ENCODE results near the gene NUDT2.

The NUDT2 gene

DNA sequence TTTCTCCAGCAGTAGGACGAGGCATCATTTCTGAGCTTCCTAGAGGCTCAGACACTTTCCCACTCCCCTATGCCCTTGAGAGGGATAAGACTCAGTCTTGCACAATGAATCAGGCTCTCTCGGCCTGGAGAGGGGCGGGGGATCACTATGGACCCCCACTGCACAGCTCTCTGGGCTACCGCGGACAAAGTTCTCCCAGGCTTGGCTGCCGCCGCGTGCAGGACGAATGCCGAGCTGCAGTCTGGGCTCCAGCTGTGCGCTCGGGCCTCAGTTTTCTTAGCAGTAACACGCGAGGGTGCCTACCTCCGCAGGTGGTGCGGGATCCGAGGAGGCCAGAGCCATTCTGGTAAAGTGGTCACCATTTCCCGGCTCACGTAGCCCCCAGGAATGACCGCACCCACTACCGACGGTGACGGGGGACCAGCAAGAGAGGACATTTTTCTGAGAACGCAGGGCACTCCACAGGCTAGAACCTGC, 50.7 kb downstream of the NUDT2 start:
- H3K27me3 ChIP-seq (ENCODE audit: insufficient read depth, low read depth): no peaks in the 10 kb centered on the region
- no peaks in the 10 kb centered on the region for H3K36me3 ChIP-seq (ENCODE audit: insufficient read depth)
- H3K27ac ChIP-seq: no peak overlapping the region
- no peak overlapping the region for H3K9ac ChIP-seq
- H3K4me3 ChIP-seq (IDR thresholded peaks at IDR 0.05; ENCODE audit: insufficient read depth, low read depth, low read length): no peak overlapping the region
- peaks cover 26% of the 10 kb centered on the region for H3K4me1 ChIP-seq (ENCODE audit: low read depth, poor library complexity, severe bottlenecking)
- H4K20me1 ChIP-seq (ENCODE audit: insufficient read depth): no peaks in the 10 kb centered on the region
- H3K4me2 ChIP-seq: peak overlapping the region; percentile 82
- peak overlapping the region; percentile 86 for H2AFZ ChIP-seq (ENCODE audit: low read depth)
- no peaks in the 10 kb centered on the region for H3K79me2 ChIP-seq (ENCODE audit: insufficient read depth, low read depth)
- TF ChIP-seq, protein P1, sequence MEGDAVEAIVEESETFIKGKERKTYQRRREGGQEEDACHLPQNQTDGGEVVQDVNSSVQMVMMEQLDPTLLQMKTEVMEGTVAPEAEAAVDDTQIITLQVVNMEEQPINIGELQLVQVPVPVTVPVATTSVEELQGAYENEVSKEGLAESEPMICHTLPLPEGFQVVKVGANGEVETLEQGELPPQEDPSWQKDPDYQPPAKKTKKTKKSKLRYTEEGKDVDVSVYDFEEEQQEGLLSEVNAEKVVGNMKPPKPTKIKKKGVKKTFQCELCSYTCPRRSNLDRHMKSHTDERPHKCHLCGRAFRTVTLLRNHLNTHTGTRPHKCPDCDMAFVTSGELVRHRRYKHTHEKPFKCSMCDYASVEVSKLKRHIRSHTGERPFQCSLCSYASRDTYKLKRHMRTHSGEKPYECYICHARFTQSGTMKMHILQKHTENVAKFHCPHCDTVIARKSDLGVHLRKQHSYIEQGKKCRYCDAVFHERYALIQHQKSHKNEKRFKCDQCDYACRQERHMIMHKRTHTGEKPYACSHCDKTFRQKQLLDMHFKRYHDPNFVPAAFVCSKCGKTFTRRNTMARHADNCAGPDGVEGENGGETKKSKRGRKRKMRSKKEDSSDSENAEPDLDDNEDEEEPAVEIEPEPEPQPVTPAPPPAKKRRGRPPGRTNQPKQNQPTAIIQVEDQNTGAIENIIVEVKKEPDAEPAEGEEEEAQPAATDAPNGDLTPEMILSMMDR (conservative IDR thresholded peaks at IDR 0.05; ENCODE audit: low read depth, low read length): no peak

DNA sequence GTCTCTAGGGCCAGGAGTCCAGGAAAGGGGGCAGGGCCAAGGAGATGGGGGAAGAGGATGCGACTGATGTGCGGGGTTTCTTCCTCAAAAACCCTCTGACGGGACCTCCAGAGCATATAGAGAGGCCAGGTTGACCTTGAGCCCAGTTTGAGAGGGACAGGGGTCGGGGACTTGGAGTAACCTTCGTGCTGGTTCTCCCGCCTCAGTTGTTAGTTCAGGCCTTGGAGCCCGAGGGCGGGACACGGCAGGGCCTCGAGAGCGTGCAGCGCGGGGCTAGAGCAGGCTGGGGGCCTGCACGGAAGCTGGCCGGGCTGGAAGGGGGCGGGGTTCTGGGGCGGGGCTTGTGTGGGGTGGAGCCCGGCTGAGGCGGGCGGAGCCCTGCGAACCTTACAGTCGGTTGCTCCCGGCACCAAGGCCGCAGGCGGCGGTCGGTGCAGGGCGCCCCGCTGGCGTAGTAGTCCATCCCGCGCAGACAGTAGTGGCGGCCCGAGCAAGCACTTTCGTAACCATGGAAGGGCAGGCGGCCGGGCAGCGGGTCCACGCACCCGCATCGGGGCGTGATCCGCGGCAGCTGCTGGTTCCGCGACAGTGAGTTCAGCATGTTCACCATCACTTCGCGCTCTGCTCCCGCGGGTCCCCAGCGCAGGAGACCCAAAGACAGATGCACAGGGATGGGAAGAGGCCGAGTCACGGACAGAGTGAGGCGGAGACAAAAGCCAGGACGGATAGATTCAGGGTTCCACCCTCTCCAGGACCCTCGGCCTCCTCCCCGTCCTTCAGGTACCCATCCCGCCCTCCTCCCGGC, 51.3 kb downstream of the NUDT2 start:
- peaks cover 20% of the 10 kb centered on the region for H3K4me1 ChIP-seq (ENCODE audit: low read depth, poor library complexity, severe bottlenecking)
- peak overlapping the region; percentile 82 for H3K4me2 ChIP-seq
- no peak overlapping the region for H3K9ac ChIP-seq
- no peaks in the 10 kb centered on the region for H3K79me2 ChIP-seq (ENCODE audit: insufficient read depth, low read depth)
- TF ChIP-seq, protein P1 (conservative IDR thresholded peaks at IDR 0.05; ENCODE audit: low read depth, low read length): no peak
- no peak overlapping the region for H3K4me3 ChIP-seq (IDR thresholded peaks at IDR 0.05; ENCODE audit: insufficient read depth, low read depth, low read length)
- no peak overlapping the region for H3K27ac ChIP-seq
- no peaks in the 10 kb centered on the region for H3K27me3 ChIP-seq (ENCODE audit: insufficient read depth, low read depth)
- no peaks in the 10 kb centered on the region for H3K36me3 ChIP-seq (ENCODE audit: insufficient read depth)
- no peaks in the 10 kb centered on the region for H4K20me1 ChIP-seq (ENCODE audit: insufficient read depth)
- peak overlapping the region; percentile 86 for H2AFZ ChIP-seq (ENCODE audit: low read depth)

DNA sequence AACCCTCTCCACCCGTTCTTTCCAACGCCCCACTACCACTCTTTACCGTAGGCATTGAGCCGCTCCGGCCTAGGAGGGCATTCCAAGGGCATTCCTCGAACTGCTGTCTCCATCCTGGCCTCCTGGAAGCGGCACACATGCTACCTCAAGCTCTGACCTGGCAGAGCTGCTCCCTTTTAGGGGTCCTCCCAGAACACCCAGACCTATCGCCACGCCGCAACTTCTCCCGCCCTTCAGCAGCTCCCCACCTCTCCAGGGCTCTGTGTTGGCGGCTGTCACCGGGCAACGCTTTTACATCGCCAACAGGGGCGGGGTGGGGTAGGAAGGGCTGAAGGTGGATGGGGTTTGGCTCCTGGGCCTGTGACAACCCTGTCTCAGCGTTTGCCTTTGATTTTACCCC, 52.0 kb downstream of the NUDT2 start:
- no peak overlapping the region for H3K9ac ChIP-seq
- no peaks in the 10 kb centered on the region for H3K79me2 ChIP-seq (ENCODE audit: insufficient read depth, low read depth)
- no peak overlapping the region for H3K27ac ChIP-seq
- no peaks in the 10 kb centered on the region for H3K27me3 ChIP-seq (ENCODE audit: insufficient read depth, low read depth)
- TF ChIP-seq, protein P1 (conservative IDR thresholded peaks at IDR 0.05; ENCODE audit: low read depth, low read length): no peak
- no peak overlapping the region for H3K4me2 ChIP-seq
- H3K36me3 ChIP-seq (ENCODE audit: insufficient read depth): no peaks in the 10 kb centered on the region
- H4K20me1 ChIP-seq (ENCODE audit: insufficient read depth): no peaks in the 10 kb centered on the region
- peaks cover 17% of the 10 kb centered on the region for H3K4me1 ChIP-seq (ENCODE audit: low read depth, poor library complexity, severe bottlenecking)
- H3K4me3 ChIP-seq (IDR thresholded peaks at IDR 0.05; ENCODE audit: insufficient read depth, low read depth, low read length): no peak overlapping the region
- peak overlapping the region; percentile 86; the same call in 1 of the 2 replicates for H2AFZ ChIP-seq (ENCODE audit: low read depth)

DNA sequence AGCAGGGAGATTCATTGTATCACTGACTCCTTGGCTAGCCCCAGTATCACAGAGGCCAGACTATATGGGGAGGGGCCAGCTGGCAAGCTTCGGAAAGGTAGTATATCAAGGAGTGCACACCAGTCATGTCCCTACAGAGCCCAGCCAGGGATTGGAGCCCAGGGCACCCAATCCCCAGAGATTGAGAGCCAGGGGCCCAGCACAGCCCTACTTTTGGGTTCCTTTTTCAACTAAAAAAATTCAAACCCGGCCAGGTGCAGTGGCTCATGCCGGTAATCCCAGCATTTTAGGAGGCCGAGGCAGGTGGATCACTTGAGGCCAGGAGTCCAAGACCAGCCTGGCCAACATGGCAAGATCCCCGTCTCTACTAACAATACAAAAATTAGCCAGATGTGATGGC, 52.7 kb downstream of the NUDT2 start:
- Histone ChIP-seq H4K20me1 (ENCODE audit: insufficient read depth) (no peaks in the 10 kb centered on the region), H3K9ac (no peak overlapping the region), H3K36me3 (ENCODE audit: insufficient read depth) (no peaks in the 10 kb centered on the region), H3K79me2 (ENCODE audit: insufficient read depth, low read depth) (no peaks in the 10 kb centered on the region), H3K27me3 (ENCODE audit: insufficient read depth, low read depth) (no peaks in the 10 kb centered on the region), H3K4me1 (ENCODE audit: low read depth, poor library complexity, severe bottlenecking) (peaks cover 17% of the 10 kb centered on the region), H3K27ac (no peak overlapping the region), H2AFZ (ENCODE audit: low read depth) (no peak overlapping the region), H3K4me2 (no peak overlapping the region), H3K4me3 (IDR thresholded peaks at IDR 0.05; ENCODE audit: insufficient read depth, low read depth, low read length) (no peak overlapping the region)
- TF ChIP-seq, protein P1 (conservative IDR thresholded peaks at IDR 0.05; ENCODE audit: low read depth, low read length): no peak
